ENCODE results near the gene HIF1AN.

DNA sequence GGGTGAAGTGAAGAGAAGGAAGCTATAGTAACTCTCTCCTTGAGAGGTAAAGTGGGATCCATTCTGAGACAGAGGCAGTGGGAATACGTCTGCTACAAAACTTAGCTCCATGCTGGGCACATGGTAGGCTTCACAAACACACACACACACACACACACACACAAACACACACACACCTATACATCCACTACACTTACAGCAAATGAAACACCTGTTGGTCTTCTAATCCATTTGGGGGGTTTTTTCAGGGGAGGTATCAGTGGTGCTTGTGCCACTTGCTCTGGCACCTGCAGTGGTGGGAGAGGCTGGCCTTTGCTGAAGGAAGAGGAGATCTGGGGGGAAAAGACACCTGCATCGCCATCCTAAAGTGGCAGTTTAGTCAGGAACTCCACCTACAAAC lies 30.6 kb upstream of the HIF1AN start:
- TF ChIP-seq, protein P1, sequence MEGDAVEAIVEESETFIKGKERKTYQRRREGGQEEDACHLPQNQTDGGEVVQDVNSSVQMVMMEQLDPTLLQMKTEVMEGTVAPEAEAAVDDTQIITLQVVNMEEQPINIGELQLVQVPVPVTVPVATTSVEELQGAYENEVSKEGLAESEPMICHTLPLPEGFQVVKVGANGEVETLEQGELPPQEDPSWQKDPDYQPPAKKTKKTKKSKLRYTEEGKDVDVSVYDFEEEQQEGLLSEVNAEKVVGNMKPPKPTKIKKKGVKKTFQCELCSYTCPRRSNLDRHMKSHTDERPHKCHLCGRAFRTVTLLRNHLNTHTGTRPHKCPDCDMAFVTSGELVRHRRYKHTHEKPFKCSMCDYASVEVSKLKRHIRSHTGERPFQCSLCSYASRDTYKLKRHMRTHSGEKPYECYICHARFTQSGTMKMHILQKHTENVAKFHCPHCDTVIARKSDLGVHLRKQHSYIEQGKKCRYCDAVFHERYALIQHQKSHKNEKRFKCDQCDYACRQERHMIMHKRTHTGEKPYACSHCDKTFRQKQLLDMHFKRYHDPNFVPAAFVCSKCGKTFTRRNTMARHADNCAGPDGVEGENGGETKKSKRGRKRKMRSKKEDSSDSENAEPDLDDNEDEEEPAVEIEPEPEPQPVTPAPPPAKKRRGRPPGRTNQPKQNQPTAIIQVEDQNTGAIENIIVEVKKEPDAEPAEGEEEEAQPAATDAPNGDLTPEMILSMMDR (conservative IDR thresholded peaks at IDR 0.05; ENCODE audit: low read depth, low read length): no peak
- TF ChIP-seq EZH2 (IDR thresholded peaks at IDR 0.05; ENCODE audit: borderline replicate concordance, low read depth, low read length, poor library complexity, severe bottlenecking): no peak

All from A673 (cell line).